AG04449 (cell line): ENCODE data around the gene SMCO3.
"Not testable (repeated sequence)": the region's sequence is repeated elsewhere in the genome, so short reads cannot be mapped to it uniquely, and the experiment has no call there.

Experiments used
- CTCF ChIA-PET: fragments of 350-600 bp; formaldehyde crosslinking; extraction: SDS; loops from one replicate; lab custom pipeline; 2021; ENCODE audit warnings: antibody characterized with exemption; lab: Yijun Ruan, JAX
- POLR2A ChIA-PET: fragments of 400-600, 350-600 bp; formaldehyde crosslinking; extraction: SDS; loops from one replicate; lab custom pipeline; 2020; ENCODE audit warnings: antibody characterized with exemption, inconsistent platforms; lab: Yijun Ruan, JAX
- DNase-seq: peaks from one replicate; pipeline ENCODE4 v3.0.0-alpha.2; 2010; ENCODE audit warnings: low read depth, low spot score
- H3K4me3 ChIP-seq: 2 replicates; pipeline ENCODE4 v1.5.1; 2011; ENCODE audit warnings: low read depth, mild to moderate bottlenecking, control low read depth, low read length
- CTCF ChIP-seq: IDR thresholded peaks from one replicate; pipeline ENCODE4 v1.5.1; 2011; ENCODE audit warnings: mild to moderate bottlenecking, moderate library complexity, low read length, control low read depth, inconsistent platforms; ENCODE audit not compliant: insufficient read depth; ENCODE audit errors: missing control alignments

The SMCO3 gene

GRCh38 chr12:14765398-14765797, 48.6 kb downstream of the SMCO3 start:
- POLR2A ChIA-PET = no interaction called here
- CTCF ChIA-PET = no interaction called here
- TF ChIP-seq CTCF = no peak
- no peak for DNase-seq
- no peak overlapping the region for H3K4me3 ChIP-seq

- H3K4me3 ChIP-seq, DNase-seq, POLR2A ChIA-PET: not testable (repeated sequence)
- CTCF ChIA-PET = interaction anchor here (1.2 kb wide), 1 partner anchor 10 kb away, joined by 4 read pairs; no protein-coding TSS in a partner anchor
Measured at GRCh38 chr12:14759711-14760280, 54.2 kb downstream of the SMCO3 start.

GRCh38 chr12:14756334-14757143, 57.4 kb downstream of the SMCO3 start:
- CTCF ChIA-PET = interaction anchor here (0.9 to 1.5 kb wide), 4 partner anchors 9 to 239 kb away, joined by 3 to 4 read pairs (median 3); no protein-coding TSS in a partner anchor

More at GRCh38 chr12:14756334-14757143, 57.4 kb downstream of the SMCO3 start:
- H3K4me3 ChIP-seq = no peak overlapping the region
- POLR2A ChIA-PET = no interaction called here
- TF ChIP-seq CTCF = peak; percentile 3
- no peak for DNase-seq
